NOMO-1 treated with DMSO at 0.1 percent for 48 hours (cell line): ENCODE data around the gene GIT2.
A peak's percentile ranks its signal among the peaks of the same experiment; 100 is the strongest.
"Not testable (repeated sequence)": the region's sequence is repeated elsewhere in the genome, so short reads cannot be mapped to it uniquely, and the experiment has no call there.

Experiments
- DNase-seq: peaks from one replicate; lab custom pipeline; 2025; ENCODE audit not compliant: unreplicated experiment; lab: John Stamatoyannopoulos, UW

Gene GIT2

GRCh38 chr12:109995686-109996482, at the start of gene GIT2:
GIT2 (minus strand) TSS chr12:109996368; CDS start chr12:109996224, 144 bp downstream.
- peak; percentile 91 for DNase-seq

DNA sequence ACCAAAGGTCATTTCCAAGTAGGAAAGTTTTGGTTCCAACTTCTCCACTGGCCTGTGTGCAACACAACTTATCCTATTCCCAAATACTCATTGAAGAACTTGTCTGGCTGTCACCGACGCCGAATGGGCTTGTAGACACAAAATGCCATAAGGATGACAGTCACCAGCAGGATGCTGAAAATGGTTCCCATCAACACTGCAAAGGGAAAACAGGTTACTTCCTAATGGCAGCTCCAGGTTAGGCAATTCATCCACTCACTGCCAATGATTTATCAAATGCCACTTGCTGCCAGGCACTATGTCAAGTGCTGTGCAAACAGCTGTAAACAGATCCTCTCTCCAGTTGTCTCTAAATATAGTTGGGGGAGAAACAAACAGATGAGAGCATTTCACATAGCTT, 46.1 kb upstream of the GIT2 start:
- no peak for DNase-seq

- no peak for DNase-seq
These were observed 43.1 kb upstream of the GIT2 start for GRCh38 chr12:110039085-110039807.

GRCh38 chr12:110038741-110039084, 42.5 kb upstream of the GIT2 start:
- DNase-seq: no peak

DNA sequence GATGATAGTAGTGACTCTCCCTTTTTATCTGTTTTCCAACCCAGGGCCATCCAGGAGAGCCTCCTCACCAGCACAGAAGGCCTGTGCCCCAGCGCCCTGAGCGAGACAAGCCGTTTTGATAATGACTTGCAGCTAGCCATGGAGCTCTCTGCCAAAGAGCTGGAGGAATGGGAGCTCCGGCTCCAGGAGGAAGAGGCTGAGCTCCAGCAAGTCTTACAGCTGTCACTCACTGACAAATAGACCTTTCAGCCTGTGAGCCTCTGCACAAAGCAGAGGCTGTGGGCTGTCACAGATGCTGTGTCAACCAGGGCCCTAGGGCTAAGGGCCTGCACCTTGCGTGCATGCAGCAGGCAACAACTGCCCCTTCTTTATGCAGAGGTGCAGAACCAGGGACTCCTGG, 41.1 kb upstream of the GIT2 start:
- DNase-seq: no peak

GRCh38 chr12:110035534-110036104, 39.5 kb upstream of the GIT2 start:
- no peak for DNase-seq

GRCh38 chr12:110033888-110034287, 37.7 kb upstream of the GIT2 start:
- no peak for DNase-seq

DNA sequence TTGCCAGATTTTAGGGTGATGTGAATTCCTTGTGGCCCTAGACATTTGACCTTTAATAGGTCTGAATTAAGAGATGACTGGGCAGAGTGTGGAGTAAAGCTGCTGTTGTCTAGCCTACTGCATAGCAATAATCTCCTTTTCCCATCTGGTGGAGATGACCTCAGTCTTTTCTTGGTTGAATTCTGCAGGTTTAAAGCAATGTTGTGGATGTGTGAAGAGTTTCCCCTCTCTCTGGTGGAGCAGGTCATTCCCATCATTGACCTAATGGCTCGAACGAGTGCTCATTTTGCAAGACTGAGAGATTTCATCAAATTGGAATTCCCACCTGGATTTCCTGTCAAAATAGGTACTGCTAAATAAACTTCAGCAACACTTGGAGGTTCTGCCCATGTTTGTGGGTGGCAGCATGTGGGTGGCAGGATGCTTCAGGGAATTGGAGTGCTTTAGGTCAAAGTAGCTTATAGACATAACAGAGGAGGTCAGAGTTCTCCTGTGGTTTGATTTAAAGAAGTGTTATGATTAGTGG, 33.2 kb upstream of the GIT2 start:
- DNase-seq: no peak

GRCh38 chr12:110028323-110028722, 32.2 kb upstream of the GIT2 start:
- no peak for DNase-seq

GRCh38 chr12:110024051-110024450, 27.9 kb upstream of the GIT2 start:
- peak; percentile 36 for DNase-seq

GRCh38 chr12:110023059-110023980, 27.2 kb upstream of the GIT2 start:
- no peak for DNase-seq

GRCh38 chr12:110020956-110021355, 24.8 kb upstream of the GIT2 start:
- no peak for DNase-seq

- peak; percentile 85 for DNase-seq
These were observed 19.0 kb upstream of the GIT2 start for GRCh38 chr12:110015132-110015531.

DNA sequence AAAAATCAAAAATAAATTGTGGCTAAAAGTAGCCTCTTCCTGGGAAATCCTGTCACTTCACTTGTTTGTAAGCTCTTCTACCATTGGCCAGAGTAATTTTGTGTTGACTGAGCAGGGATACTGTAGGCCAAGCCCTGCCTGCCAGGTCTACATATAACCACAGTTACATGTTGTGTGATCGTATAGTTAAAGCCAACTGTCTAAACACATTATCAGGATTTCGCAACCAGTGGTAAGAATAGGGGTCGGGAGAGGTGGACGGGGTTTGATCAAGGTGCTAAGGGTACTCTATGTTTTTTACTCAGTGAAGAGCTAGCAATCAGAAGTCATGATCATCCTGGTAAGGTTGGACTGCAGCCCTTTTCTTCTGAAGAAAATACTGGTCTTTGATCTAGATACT, 16.5 kb upstream of the GIT2 start:
- peak; percentile 16 for DNase-seq

DNA sequence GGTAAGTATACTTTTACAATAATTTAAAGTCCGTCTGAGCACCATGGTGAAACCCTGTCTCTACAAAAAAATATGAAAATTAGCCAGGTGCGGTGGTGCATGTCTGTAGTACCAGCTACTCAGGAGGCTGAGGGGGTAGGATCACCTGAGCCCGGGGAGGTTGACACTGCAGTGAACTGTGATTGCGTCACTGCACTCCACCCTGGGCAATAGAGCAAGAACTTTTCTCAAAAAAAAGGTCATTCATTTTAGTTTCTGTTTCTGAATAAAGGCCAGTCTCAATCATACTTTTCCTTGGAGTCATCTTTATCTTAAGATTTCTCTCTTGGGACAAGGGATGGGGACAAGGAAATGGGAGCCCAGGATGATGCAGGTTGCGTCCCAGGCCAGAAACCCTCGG, 16.0 kb upstream of the GIT2 start:
- DNase-seq: peak; percentile 13

DNA sequence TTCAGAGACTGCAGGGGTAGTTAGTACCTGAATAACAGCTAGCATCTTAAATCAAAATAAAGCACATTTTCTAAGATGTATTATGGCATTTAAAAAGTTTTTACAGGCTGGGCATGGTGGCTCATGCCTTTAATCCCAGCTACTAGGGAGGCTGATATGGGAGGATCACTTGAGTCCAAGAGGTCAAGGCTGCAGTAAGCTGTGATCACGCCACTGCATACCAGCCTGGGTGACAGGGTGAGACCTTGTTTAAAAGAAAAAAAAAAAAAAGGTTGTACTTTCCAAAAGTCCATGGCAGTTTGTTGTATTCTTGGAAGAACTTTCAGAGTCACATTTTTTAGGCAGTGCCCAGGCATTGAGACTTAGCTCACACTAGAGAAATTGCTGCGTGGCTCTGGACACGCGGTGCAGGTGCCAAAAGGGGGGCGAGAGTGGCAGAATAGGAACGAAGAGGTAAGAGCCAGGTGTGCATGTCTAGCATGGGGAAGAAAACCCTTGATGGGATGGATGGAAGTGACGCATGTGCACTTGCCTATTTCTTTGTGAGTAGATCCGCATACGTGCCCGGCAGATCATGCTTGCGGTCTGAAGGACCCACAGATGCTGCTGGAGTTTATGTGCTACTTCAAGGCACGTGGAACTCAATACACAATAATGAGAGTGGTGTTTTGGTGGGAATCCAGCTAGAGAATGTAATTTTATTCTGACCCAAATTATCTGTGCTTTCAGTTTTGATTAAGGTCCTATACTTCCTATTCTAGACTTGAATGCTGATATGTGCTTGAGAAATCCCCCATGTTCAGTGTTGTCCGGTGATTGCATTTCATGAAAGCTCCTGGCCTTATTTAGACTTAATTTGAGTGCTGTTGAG, 14.9 kb upstream of the GIT2 start:
- DNase-seq: peak; percentile 6

GRCh38 chr12:110008681-110009398, 12.7 kb upstream of the GIT2 start:
- DNase-seq: not testable (repeated sequence)

DNA sequence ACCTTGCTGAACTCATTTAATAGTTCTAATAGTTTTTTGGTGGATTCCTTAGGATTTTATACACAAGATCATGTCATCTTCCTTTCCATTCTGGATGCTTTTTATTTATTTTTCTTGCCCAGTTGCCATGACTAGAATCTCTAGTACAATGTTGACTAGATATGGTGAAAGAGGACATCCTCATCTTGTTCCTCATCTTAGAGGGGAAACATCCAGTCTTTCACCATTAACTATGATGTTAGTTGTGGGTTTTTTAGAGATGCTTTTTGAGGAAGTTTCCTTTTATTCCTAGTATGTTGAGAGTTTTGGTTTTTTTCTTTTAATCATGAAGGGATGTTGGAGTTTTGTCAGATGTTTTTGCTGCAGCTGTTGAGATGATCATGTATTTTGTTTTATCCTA, 11.7 kb upstream of the GIT2 start:
- DNase-seq: peak; percentile 88

- DNase-seq: no peak
These were observed 9.9 kb upstream of the GIT2 start for GRCh38 chr12:110006115-110006514.
